Fibroblast of peridontal ligament (primary cell): ENCODE measurements around the gene SSR1.

Source experiments
- DNase-seq: peaks from one replicate; pipeline ENCODE4 v3.0.0-alpha.2; 2010; ENCODE audit errors: extremely low read depth

Gene SSR1

GRCh38 chr6:7258231-7258763 is 54.7 kb downstream of the SSR1 start:
- DNase-seq, result no peak

DNA sequence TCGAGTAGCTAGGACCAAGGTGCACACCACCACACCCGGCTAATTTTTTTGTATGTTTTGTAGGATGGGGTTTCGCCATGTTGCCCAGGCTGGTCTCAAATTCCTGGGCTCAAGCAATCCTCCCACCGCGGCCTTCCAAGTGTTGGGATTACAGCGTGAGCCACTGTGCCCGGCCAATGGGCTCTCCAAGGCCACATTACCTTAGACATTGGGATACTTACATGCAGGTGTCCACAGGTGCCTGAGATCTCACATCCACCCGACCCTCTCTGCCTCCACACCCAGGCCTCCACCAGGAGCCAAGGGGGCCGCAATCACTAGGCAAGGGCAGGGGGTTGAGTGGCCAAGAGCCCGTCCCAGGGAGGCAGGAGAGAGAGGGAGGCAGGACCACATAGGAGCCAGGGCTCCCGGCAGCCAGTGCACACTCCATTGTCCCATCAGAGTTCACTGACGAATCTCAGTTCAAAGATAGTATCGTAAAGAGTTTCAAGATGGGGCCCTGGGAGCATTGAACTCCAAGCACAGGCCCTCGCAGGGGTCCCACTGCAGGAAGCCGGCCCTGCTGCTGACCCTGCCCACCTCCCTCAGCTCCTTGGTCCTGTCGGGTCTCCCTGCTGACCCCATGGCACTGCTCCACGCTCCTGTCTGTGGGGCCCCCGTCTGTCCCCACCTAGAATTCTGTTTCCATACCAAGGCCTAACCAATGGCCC is 55.3 kb downstream of the SSR1 start:
- no peak for DNase-seq

DNA sequence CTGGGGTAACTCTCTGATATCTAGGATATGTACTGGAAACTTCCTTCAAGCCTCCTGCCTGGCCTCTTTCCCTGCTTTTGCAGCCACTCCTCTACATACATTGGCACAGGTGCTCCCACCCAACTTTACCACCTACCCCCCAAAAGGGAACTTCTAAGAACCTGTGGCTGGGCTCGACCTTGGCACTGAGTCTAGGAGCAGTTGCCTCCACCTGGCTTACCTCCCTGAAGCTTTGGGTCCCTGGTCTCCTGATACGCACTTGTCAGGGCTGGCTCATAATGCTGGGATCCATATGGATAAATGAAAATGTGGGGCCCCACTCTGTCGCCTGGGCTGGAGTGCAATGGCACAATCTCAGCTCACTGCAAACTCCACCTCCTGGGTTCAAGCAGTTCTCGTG is 56.2 kb downstream of the SSR1 start:
- no peak for DNase-seq

DNA sequence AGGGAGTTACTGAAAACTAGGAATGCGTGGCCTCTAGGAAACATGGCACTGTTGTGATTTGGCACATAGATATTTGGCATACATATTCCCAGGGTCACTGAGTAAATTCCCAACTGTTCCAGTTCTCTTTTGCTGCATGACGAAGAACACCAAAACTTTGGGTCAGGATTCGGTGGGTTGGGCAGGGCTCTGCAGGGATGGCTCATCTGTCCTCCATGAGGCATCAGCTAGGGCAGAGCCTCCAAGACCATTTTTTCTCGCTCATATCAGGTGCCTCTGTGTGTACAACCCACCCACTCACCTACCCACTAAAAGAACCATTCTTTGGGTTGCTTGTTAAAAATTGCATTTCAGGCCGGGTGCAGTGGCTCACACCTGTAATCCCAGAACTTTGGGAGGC is 57.1 kb downstream of the SSR1 start:
- DNase-seq, result no peak

DNA sequence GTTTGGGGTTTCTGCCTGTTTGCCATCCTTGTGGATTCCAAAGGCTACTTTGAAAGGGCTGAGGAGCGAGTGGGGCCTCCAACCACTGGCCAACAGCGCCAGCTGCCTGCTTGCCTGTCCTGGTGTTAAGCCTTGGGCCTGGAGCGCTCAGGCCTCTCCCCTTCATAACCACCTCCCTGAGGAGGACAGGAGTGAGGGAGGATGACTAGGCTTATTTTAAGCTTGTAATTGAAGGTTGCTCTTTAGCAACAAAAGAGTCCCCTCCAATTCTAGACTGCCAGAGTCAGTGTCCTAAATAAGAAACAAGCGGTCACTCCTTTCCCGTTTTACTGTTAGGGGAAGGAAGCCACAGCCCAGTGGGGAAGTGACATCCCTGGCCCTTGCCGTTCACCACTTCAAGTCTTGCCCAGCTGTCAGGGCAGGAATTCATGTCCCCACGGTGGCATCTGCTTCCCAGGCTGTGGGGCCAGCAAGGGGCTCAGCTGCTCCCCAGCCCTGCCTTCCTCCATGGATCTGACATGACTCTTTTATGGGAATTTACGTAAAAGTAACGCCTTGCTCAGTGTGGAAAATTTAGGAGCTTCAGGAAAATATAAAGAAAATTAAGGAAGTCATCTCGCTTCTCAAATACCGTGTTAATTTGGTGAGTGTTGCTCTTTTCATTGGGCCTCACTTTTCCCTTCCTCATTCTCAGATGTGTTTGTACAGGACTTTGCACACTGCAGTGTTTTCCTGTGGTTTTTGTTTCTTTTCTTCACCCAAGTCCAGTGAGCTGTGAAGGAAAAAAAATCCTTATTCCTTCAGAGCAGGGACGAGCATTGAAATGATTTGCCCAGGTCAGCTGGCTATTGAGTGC is 57.8 kb downstream of the SSR1 start:
- no peak for DNase-seq

- no peak for DNase-seq
Measured at GRCh38 chr6:7252390-7252789, 60.6 kb downstream of the SSR1 start.

DNA sequence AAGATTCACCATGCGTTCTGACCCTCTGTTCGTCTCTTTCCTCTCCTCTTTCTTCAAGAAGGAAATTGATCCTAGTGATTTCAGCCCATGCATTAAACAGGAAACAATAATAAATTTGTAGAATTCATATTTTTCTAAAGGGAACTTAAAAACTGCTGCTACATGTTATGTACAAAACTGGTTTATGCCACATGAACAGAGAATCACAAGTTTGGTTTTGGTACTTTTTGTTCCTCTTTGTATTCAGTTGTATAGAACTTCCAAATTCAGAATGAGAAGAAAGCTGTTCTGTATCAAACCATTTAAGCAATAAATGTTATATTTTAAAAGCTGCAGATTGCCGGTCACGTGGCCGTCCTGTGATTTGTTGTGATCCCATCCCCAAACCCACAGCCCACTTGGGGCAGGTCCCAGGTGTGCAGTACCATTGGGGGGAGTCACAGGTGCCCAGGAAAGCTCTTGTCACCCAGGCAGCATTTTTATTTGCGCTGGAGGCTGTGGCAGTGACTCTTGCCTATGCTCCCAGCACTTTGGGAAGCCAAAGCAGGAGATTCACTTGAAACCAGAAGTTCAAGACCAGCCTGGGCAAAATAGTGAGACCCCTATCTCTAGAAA is 61.2 kb downstream of the SSR1 start:
- no peak for DNase-seq

DNA sequence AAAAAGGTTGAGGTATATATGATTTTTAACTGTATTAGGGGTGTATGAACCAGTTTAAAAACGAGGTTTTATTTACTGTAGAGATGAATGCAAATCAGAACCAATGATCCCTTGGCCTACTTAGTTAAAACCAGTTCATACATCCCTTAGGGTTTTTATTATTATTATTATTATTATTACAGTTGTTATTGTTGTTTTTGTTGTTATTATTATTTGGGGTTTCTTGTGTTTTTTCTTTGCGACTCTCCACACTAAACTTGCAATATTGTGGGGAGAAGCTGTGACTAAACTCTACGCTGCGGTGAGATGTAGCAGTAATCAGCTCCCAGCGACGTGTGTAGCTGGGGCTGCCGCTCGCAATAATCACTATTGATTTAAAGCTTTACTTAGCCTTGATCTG is 62.2 kb downstream of the SSR1 start:
- no peak for DNase-seq

GRCh38 chr6:7249946-7250643 is 62.9 kb downstream of the SSR1 start:
- DNase-seq, result no peak

- no peak for DNase-seq
Measured at GRCh38 chr6:7249391-7249790, 63.6 kb downstream of the SSR1 start.

GRCh38 chr6:7247828-7248227 is 65.2 kb downstream of the SSR1 start:
- no peak for DNase-seq

DNA sequence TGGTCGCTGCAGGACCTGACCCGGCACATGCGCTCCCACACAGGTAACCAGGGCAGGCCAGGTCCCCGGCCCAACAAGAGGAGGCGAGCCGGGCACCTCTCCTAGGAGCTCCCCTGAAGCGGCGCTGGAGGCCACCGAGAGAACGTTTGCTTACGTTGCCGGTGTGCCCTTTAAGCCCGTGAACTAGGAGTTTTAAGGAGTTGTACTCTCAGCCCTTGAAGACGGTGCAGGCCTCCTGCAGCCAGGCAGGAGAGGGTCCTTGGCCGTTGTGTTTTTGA is 65.9 kb downstream of the SSR1 start:
- no peak for DNase-seq

DNA sequence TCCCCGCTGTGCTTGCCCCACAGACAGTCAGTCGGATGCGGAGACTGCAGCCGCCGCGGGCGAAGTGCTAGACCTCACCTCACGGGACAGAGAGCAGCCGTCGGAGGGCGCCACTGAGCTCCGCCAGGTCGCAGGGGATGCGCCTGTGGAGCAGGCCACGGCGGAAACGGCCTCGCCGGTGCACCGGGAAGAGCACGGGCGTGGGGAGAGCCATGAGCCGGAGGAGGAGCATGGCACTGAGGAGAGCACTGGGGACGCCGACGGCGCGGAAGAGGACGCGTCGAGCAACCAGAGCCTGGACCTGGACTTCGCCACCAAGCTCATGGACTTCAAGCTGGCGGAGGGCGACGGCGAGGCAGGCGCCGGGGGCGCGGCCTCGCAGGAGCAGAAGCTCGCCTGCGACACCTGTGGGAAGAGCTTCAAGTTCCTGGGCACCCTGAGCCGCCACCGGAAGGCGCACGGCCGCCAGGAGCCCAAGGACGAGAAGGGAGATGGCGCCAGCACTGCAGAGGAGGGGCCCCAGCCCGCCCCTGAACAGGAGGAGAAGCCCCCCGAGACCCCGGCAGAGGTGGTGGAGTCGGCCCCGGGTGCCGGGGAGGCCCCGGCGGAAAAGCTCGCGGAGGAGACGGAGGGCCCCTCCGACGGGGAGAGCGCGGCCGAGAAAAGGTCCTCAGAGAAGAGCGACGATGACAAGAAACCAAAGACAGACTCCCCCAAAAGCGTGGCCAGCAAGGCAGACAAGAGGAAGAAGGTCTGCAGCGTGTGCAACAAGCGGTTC is 66.4 kb downstream of the SSR1 start:
- no peak for DNase-seq

DNA sequence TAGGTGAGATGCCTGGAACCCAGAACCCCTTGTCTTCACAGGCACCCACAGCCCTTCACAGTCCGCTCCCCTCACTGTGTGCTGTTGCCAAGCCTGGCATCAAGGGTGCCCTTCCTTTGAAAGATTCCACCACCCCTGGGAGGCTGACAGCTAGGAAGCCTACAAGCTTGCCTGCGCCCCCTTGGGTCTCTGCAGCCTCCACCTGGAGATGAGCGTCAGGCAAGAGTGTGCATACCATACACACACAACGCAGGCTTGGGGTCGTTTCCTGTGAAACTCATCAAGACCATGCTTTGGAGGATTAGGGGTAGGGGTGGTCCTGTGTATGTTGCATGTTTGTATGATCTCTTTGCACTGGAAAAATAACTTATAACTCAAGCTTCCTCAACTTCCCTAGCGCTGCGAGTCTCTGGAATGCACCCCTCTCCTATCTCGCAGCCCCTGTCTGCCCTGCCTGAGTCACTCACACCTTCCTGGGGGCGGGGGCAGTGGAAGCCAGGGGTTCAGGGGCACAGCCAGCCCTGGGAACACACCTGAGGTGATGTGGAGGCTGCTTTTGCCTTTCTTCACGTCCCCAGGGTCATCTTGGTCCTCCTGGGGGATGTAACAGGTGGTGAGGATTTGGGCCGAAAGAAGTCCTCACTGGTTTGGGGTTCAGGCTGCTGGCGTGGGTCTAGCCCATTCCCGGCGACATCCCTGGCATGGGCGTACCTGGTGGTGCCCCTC is 67.2 kb downstream of the SSR1 start:
- no peak for DNase-seq

- DNase-seq, result peak; percentile 74
Measured at GRCh38 chr6:7243179-7243981, 69.6 kb downstream of the SSR1 start.

DNA sequence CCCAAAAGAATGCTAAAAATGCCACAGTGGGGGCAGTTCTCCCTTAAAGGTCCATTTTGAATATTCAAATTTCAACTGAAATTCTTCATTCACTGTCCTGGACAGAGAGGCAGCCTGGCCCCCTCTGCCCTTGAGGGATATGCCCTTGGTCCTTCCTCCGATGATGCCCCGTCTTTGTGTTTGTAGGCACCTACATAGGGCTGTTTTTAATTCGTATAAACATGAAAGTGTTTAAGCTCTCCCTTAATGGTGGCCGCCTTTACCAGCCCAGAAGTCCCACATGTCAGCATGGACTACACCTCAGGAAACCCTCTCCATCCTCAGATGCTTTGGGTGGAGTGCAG is 70.2 kb downstream of the SSR1 start:
- DNase-seq, result no peak

DNA sequence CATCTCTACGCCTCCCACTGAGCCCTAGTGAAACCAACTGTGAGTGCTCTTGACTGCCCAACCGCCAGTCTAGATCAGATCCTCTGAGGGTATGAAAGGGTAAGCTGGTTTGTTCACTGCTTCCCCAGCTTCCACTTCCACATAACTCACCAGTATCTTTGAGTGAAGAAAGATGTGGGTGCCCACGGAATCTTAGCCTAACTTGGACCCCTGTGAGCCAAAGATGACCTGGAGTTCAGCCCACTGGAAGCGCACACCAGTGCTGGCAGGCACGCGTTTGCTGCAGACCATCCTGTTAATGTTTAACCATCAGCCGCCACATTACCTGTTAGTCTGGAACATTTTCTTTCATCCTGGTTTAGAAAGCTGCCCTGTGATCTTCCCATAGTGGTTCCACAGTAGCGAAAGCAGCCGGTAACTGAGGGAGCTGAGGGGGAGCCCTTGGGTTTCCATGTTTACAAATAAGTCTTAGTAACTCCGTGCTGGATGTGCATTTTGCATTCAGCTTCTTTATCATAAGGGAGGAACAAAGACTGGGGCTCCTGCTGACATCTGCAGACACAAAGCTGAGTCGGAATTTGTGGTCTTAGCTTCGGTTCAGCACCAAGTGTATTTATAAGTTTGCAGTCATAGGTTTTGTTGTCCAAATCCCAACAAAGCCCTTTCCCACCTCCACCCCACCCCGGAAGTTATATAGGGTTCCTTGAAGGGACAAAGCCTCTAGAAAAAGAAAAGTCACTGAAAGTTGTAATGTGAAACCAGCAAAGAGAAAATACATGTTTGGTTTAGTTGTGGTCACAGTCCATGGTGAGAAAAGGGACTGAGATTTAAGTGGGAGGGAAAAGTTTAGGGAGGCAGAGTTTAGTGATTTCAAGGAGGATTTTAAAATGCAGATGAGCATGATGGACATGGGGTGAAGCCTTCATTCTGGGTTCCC is 71.0 kb downstream of the SSR1 start:
- DNase-seq, result peak; percentile 45

GRCh38 chr6:7241160-7241559 is 71.8 kb downstream of the SSR1 start:
- no peak for DNase-seq

- no peak for DNase-seq
Measured at GRCh38 chr6:7240351-7240750, 72.6 kb downstream of the SSR1 start.
